ENCODE results near the gene LRSAM1.

The LRSAM1 gene

DNA sequence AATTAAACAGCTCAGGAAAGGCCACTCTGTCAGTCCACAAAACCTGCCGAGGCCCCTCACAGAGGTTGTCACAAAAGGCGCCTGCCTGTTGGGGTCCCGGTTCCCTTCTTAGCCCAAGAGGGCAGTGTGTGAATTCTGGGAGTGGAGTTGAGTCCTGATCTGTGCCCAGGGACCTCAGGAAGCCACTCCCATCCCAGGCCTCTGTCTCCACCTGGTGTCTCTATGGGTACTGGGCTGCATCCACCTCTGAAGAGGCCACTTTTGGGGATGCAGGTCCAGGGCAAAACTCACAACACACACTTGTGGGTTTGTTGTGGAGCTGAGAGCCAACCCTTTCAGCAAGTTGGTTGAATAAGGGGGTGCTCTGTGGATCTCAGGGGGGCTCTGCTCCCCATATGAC lies 86.5 kb downstream of the LRSAM1 start:
- Histone ChIP-seq H3K27ac (ENCODE audit: low read length) (peak overlapping the region; percentile 75), H3K9me3 (ENCODE audit: control insufficient read depth in 2 of 2, low read length in 2 of 2) (no peaks in the 10 kb centered on the region), H3K27me3 (ENCODE audit: control insufficient read depth in 1 of 2, insufficient read depth in 2 of 2, low read length in 2 of 2) (no peaks in the 10 kb centered on the region), H3K9ac (ENCODE audit: low read length in 2 of 2) (peak overlapping the region in 1 of 2 donors; percentile 36), H3K36me3 (ENCODE audit: control insufficient read depth in 2 of 2, insufficient read depth in 2 of 2, low read length in 2 of 2) (no peaks in the 10 kb centered on the region), H3K4me1 (ENCODE audit: control insufficient read depth, insufficient read depth, low read length) (peaks cover 74% of the 10 kb centered on the region), H3K4me3 (ENCODE audit: low read length in 2 of 2) (no peak overlapping the region)

DNA sequence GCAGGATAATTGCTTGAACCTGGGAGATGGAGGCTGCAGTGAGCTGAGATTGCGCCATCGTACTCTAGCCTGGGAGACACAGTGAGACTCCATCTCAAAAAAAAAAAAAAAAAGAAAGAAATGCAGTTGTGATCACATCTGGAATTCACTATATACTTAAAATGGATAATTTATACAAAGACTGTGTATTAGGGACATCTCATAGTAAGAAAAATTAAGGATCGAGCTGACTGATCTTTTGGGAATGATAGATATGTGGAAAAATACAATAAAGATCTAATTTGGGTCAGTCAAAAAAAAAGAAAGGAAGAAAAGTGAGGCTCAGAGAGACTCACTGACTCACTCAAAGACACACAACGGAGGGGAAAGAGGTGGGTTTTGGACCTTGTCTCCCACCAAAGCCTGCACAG lies 87.5 kb downstream of the LRSAM1 start:
- peak overlapping the region; percentile 75 for H3K27ac ChIP-seq (ENCODE audit: low read length)
- H3K4me1 ChIP-seq (ENCODE audit: control insufficient read depth, insufficient read depth, low read length): peaks cover 84% of the 10 kb centered on the region
- no peaks in the 10 kb centered on the region for H3K9me3 ChIP-seq (ENCODE audit: control insufficient read depth in 2 of 2, low read length in 2 of 2)
- no peak overlapping the region for H3K9ac ChIP-seq (ENCODE audit: low read length in 2 of 2)
- no peaks in the 10 kb centered on the region for H3K27me3 ChIP-seq (ENCODE audit: control insufficient read depth in 1 of 2, insufficient read depth in 2 of 2, low read length in 2 of 2)
- H3K36me3 ChIP-seq (ENCODE audit: control insufficient read depth in 2 of 2, insufficient read depth in 2 of 2, low read length in 2 of 2): peaks cover 0 to 4% of the 10 kb centered on the region in 2 donors
- H3K4me3 ChIP-seq (ENCODE audit: low read length in 2 of 2): no peak overlapping the region

DNA sequence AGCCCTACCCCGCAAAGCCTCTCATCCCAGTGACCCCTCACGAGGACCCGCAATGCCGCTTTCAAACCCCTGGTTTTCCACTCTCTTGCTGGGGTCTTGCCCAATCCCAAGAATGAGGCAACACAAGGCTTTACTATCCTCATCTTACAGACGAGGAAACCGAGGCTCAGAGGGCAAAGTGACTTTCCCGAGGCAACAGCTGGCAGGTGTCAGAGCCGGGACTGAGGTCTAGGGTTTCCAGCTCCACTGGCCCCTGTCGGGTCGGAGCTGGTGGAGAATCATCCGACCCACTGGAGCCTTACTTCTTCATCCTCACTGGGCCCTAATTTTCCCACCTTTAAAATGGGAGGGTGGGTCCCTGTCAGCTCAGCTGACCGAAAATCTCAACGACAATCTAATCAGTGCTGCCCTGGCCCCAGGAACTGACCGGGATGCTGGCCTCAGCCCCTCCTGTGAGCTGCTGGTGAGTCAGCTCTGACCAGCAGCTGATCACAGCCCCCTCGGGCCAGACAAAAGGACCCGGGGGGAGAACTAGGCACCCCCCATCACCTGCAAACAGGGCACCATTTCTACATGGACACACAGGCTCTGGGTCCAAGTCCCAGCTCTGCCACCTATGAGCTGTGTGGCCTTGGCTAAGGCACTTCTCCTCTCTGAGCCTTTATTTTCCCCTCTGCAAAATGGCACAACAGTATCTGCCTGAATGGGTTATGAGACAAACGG lies 88.1 kb downstream of the LRSAM1 start:
- Histone ChIP-seq H3K4me3 (ENCODE audit: low read length in 2 of 2) (no peak overlapping the region), H3K36me3 (ENCODE audit: control insufficient read depth in 2 of 2, insufficient read depth in 2 of 2, low read length in 2 of 2) (peaks cover 0 to 4% of the 10 kb centered on the region in 2 donors), H3K9me3 (ENCODE audit: control insufficient read depth in 2 of 2, low read length in 2 of 2) (no peaks in the 10 kb centered on the region), H3K27ac (ENCODE audit: low read length) (peak overlapping the region; percentile 53), H3K9ac (ENCODE audit: low read length in 2 of 2) (no peak overlapping the region), H3K27me3 (ENCODE audit: control insufficient read depth in 1 of 2, insufficient read depth in 2 of 2, low read length in 2 of 2) (no peaks in the 10 kb centered on the region), H3K4me1 (ENCODE audit: control insufficient read depth, insufficient read depth, low read length) (peaks cover 88% of the 10 kb centered on the region)

DNA sequence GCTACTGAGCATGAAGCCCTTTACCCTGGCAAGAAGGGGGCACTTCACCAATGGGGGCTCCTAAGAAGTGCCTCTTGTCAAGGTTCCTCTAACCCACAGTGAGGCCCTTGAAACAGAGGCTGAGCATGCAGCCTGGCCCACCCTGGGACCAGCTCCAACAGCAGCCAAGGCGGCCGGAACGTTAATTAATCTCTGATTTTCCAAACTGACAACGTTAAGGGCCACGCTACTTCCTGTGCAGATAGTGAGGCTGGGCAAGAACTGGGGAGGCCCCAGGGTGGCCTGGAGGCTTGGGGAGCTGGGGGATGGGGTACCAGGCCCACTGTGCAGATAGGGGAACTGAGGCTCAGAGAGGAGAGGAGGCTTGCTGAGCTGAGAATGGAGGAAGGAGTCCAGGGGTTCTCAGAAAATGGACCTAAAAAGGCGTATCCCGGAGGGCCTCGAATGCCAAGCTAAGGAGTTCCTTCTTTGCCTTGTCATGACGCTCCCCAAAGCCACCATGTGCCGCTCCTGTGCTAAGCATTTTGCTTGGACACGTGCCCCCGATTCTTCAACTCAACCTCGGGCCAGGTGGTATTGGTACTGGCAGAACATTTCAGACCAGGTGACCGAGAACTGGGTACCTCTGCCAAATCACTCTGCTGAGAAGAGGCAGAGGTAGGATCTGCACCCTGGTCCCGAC lies 88.8 kb downstream of the LRSAM1 start:
- no peak overlapping the region for H3K4me3 ChIP-seq (ENCODE audit: low read length in 2 of 2)
- peaks cover 0 to 4% of the 10 kb centered on the region in 2 donors for H3K36me3 ChIP-seq (ENCODE audit: control insufficient read depth in 2 of 2, insufficient read depth in 2 of 2, low read length in 2 of 2)
- no peaks in the 10 kb centered on the region for H3K27me3 ChIP-seq (ENCODE audit: control insufficient read depth in 1 of 2, insufficient read depth in 2 of 2, low read length in 2 of 2)
- H3K9me3 ChIP-seq (ENCODE audit: control insufficient read depth in 2 of 2, low read length in 2 of 2): no peaks in the 10 kb centered on the region
- H3K9ac ChIP-seq (ENCODE audit: low read length in 2 of 2): no peak overlapping the region
- peaks cover 88% of the 10 kb centered on the region for H3K4me1 ChIP-seq (ENCODE audit: control insufficient read depth, insufficient read depth, low read length)
- peak overlapping the region; percentile 53 for H3K27ac ChIP-seq (ENCODE audit: low read length)

DNA sequence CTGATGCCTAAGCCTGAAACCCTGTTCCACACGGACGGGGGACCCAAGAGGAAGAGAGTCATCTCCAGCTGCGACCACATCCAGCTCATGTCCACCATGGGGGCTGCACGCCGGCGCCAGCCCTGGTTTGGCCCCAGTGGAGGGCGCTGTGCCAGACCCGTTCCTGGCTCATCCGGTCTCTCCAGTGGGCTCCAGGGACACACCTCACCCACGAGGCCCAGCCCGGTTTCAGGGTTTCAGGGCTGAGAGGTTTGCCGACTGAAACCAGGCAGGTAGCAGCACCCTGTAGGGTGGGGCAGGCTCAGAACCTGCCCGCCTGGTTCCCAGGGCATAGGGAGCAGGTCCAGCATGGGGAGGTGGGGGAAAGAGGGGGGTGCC lies 89.3 kb downstream of the LRSAM1 start:
- no peaks in the 10 kb centered on the region for H3K27me3 ChIP-seq (ENCODE audit: control insufficient read depth in 1 of 2, insufficient read depth in 2 of 2, low read length in 2 of 2)
- H3K36me3 ChIP-seq (ENCODE audit: control insufficient read depth in 2 of 2, insufficient read depth in 2 of 2, low read length in 2 of 2): peaks cover 0 to 4% of the 10 kb centered on the region in 2 donors
- H3K9ac ChIP-seq (ENCODE audit: low read length in 2 of 2): no peak overlapping the region
- no peaks in the 10 kb centered on the region for H3K9me3 ChIP-seq (ENCODE audit: control insufficient read depth in 2 of 2, low read length in 2 of 2)
- H3K4me3 ChIP-seq (ENCODE audit: low read length in 2 of 2): no peak overlapping the region
- peak overlapping the region; percentile 53 for H3K27ac ChIP-seq (ENCODE audit: low read length)
- peaks cover 88% of the 10 kb centered on the region for H3K4me1 ChIP-seq (ENCODE audit: control insufficient read depth, insufficient read depth, low read length)

DNA sequence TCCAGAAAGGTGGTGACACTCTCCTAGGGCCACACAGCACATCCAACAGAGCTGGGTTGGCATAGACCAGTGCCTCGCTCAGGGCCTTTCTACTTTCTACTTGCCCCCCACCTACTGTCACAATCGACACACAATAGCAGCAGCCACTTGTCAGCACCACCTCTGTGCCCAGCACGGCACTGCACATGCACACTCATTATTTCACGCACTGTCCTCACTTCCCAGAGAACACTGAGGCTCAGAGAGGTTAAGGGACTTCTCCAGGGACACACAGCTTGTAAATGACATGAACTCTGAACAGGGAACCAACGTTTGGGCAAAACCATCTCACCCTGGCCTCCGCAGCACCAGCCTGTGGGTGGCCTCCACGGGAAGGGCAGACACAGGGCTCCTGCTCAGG lies 89.9 kb downstream of the LRSAM1 start:
- Histone ChIP-seq H3K9ac (ENCODE audit: low read length in 2 of 2) (no peak overlapping the region), H3K27me3 (ENCODE audit: control insufficient read depth in 1 of 2, insufficient read depth in 2 of 2, low read length in 2 of 2) (no peaks in the 10 kb centered on the region), H3K36me3 (ENCODE audit: control insufficient read depth in 2 of 2, insufficient read depth in 2 of 2, low read length in 2 of 2) (peaks cover 0 to 4% of the 10 kb centered on the region in 2 donors), H3K4me1 (ENCODE audit: control insufficient read depth, insufficient read depth, low read length) (peaks cover 88% of the 10 kb centered on the region), H3K27ac (ENCODE audit: low read length) (peak overlapping the region; percentile 53), H3K4me3 (ENCODE audit: low read length in 2 of 2) (no peak overlapping the region), H3K9me3 (ENCODE audit: control insufficient read depth in 2 of 2, low read length in 2 of 2) (no peaks in the 10 kb centered on the region)

DNA sequence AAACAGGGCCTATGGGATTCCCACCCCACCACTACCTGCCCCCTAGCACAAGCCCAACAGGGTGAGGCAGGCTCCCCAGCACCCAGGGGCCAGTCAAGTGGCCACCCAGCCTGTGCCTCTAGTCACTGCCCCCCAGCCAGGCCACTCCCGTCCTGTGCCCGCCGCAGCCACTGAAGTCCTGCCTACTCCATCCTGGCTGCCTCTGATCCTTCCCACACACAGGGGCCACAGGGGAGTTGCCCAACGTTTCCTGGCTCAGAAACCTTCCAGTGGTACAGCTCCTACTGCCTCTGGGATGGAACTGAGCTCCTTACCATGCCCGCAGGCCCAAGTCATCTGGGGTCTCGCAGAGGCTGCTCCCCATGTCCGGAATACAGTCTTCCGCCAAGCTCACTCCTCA lies 90.6 kb downstream of the LRSAM1 start:
- Histone ChIP-seq H3K9me3 (ENCODE audit: control insufficient read depth in 2 of 2, low read length in 2 of 2) (no peaks in the 10 kb centered on the region), H3K36me3 (ENCODE audit: control insufficient read depth in 2 of 2, insufficient read depth in 2 of 2, low read length in 2 of 2) (peaks cover 0 to 4% of the 10 kb centered on the region in 2 donors), H3K4me1 (ENCODE audit: control insufficient read depth, insufficient read depth, low read length) (peaks cover 88% of the 10 kb centered on the region), H3K27me3 (ENCODE audit: control insufficient read depth in 1 of 2, insufficient read depth in 2 of 2, low read length in 2 of 2) (no peaks in the 10 kb centered on the region), H3K27ac (ENCODE audit: low read length) (peak overlapping the region; percentile 53), H3K9ac (ENCODE audit: low read length in 2 of 2) (peak overlapping the region in 1 of 2 donors; percentile 55), H3K4me3 (ENCODE audit: low read length in 2 of 2) (peak overlapping the region in 1 of 2 donors; percentile 47)

DNA sequence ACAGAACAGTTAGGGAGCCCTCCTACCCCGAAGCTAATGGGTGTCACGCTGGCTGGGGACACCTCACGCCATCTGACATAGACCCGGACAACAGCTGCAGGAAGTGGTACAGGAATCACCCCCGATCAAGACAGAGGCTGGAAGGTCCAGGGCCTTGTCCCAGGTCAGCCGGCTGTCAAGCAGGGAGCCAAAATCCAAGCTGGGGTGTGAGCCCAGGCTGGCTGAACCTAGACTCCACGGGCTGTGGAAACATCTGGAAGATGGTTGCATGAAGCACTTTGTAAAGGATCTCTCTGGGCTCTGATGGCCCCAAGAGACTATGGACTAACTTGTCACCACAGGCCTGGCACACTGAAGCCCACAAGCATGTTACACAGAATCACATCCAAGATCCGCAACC lies 91.9 kb downstream of the LRSAM1 start:
- H3K9me3 ChIP-seq (ENCODE audit: control insufficient read depth in 2 of 2, low read length in 2 of 2): no peaks in the 10 kb centered on the region
- peak overlapping the region; percentile 18 to 44 for H3K4me3 ChIP-seq (ENCODE audit: low read length in 2 of 2)
- peaks cover 75% of the 10 kb centered on the region for H3K4me1 ChIP-seq (ENCODE audit: control insufficient read depth, insufficient read depth, low read length)
- H3K36me3 ChIP-seq (ENCODE audit: control insufficient read depth in 2 of 2, insufficient read depth in 2 of 2, low read length in 2 of 2): peaks cover 0 to 4% of the 10 kb centered on the region in 2 donors
- peak overlapping the region; percentile 64 for H3K27ac ChIP-seq (ENCODE audit: low read length)
- H3K9ac ChIP-seq (ENCODE audit: low read length in 2 of 2): peak overlapping the region in 1 of 2 donors; percentile 42
- no peaks in the 10 kb centered on the region for H3K27me3 ChIP-seq (ENCODE audit: control insufficient read depth in 1 of 2, insufficient read depth in 2 of 2, low read length in 2 of 2)

DNA sequence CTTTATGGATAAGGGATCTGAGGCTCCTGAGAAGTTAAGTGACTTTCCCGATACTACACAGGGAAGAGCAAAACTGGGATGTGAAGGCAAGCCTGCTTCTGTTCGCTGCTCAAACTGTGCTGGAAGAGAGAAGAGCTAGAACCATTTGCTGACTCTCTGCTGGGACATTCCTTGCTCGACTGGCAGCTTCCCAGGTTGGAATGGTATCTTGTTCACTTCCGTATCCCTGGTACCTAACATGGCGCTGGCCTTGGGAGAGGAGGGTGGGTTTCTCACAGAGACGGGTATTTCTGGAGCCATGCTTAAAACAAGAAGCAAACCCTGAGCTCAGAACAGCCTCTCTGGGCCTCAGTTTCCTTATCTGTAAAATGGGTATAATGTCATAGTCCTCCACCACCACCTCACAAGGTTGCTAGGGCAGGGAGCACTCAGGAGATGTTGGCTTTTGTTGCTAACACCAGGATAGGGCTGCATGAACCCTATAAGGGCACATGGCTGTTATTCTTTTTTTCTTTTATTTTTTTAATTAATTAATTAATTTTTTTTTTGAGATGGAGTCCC lies 92.7 kb downstream of the LRSAM1 start:
- peak overlapping the region in 1 of 2 donors; percentile 44 for H3K4me3 ChIP-seq (ENCODE audit: low read length in 2 of 2)
- peak overlapping the region; percentile 64 for H3K27ac ChIP-seq (ENCODE audit: low read length)
- H3K4me1 ChIP-seq (ENCODE audit: control insufficient read depth, insufficient read depth, low read length): peaks cover 74% of the 10 kb centered on the region
- H3K9me3 ChIP-seq (ENCODE audit: control insufficient read depth in 2 of 2, low read length in 2 of 2): no peaks in the 10 kb centered on the region
- H3K36me3 ChIP-seq (ENCODE audit: control insufficient read depth in 2 of 2, insufficient read depth in 2 of 2, low read length in 2 of 2): peaks cover 0 to 4% of the 10 kb centered on the region in 2 donors
- H3K9ac ChIP-seq (ENCODE audit: low read length in 2 of 2): peak overlapping the region in 1 of 2 donors; percentile 22
- H3K27me3 ChIP-seq (ENCODE audit: control insufficient read depth in 1 of 2, insufficient read depth in 2 of 2, low read length in 2 of 2): no peaks in the 10 kb centered on the region

DNA sequence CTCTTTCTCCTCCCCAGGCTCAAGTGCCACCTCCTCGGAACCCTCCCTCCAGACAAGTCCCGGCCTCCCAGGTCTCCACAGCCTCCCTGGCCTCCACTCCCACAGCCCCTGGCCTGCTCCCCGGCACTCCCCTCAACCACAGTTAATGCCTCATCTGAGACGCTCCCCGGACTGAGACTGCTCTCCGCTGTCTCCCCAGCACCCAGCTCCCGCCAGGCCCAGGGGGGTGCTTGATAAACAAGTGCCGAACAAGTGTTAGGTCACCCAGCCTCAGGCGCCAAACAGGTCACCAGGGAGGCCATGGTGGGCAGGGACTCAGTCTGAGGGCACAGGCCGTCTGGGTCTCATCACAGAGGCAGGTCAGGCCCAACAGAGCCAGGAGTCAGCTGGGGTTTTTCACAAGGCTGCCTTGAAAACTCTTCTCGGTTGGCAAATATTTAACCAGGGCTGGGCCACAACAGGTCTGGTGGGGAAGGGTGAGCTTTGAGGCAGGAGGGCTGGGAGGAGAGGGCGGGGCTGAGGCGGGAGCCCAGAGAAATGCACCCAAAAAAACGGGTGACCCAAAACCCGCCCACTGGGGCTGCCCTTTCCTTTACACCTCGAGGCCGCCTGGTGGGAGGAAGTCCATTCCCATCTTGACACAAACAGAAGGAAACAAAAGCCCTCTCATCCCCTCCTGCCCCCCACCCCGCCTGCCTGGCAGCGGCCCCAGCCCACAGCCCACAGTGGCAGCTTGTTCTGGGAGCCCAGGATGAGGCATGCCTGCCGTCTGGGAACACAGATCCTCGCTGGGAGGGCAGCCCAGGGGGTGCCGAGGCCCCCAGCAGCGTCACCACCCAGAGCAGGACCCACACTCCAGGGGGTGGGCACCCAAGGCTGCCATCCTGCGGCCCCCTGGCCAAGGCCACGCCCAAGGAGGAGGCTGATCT lies 94.2 kb downstream of the LRSAM1 start:
- H3K27me3 ChIP-seq (ENCODE audit: control insufficient read depth in 1 of 2, insufficient read depth in 2 of 2, low read length in 2 of 2): no peaks in the 10 kb centered on the region
- no peaks in the 10 kb centered on the region for H3K9me3 ChIP-seq (ENCODE audit: control insufficient read depth in 2 of 2, low read length in 2 of 2)
- H3K4me3 ChIP-seq (ENCODE audit: low read length in 2 of 2): peak overlapping the region in 1 of 2 donors; percentile 22
- peak overlapping the region; percentile 27 to 64 for H3K9ac ChIP-seq (ENCODE audit: low read length in 2 of 2)
- peaks cover 0 to 6% of the 10 kb centered on the region in 2 donors for H3K36me3 ChIP-seq (ENCODE audit: control insufficient read depth in 2 of 2, insufficient read depth in 2 of 2, low read length in 2 of 2)
- H3K27ac ChIP-seq (ENCODE audit: low read length): peak overlapping the region; percentile 85
- H3K4me1 ChIP-seq (ENCODE audit: control insufficient read depth, insufficient read depth, low read length): peaks cover 68% of the 10 kb centered on the region
